ENCODE measurements around the gene NUP205.
"Not testable (repeated sequence)": the region's sequence is repeated elsewhere in the genome, so short reads cannot be mapped to it uniquely, and the experiment has no call there.

Gene NUP205

DNA sequence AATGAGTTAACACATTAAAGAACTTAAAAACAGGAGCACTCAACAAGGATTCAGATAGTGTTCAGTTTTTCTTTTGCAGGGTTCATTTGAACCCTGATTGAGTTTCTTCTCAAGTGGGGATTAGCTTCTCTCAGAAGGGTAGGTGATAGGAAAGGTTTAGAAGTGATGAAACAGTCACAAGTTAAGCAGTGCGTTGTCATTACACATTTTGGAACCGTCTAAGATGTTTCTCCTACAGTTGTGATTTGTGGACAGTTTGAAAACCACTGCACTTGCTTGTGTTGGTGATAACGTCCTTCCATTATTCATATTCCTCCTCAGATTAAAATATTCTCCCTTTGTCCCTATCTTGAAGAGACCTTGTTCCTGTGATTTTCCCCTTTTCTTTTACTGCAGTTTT lies 107.3 kb downstream of the NUP205 start:
- TF ChIP-seq, protein P1, sequence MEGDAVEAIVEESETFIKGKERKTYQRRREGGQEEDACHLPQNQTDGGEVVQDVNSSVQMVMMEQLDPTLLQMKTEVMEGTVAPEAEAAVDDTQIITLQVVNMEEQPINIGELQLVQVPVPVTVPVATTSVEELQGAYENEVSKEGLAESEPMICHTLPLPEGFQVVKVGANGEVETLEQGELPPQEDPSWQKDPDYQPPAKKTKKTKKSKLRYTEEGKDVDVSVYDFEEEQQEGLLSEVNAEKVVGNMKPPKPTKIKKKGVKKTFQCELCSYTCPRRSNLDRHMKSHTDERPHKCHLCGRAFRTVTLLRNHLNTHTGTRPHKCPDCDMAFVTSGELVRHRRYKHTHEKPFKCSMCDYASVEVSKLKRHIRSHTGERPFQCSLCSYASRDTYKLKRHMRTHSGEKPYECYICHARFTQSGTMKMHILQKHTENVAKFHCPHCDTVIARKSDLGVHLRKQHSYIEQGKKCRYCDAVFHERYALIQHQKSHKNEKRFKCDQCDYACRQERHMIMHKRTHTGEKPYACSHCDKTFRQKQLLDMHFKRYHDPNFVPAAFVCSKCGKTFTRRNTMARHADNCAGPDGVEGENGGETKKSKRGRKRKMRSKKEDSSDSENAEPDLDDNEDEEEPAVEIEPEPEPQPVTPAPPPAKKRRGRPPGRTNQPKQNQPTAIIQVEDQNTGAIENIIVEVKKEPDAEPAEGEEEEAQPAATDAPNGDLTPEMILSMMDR (IDR thresholded peaks at IDR 0.05; ENCODE audit: low read depth, low read length), result no peak
- no peak for TF ChIP-seq EZH2phosphoT487 (IDR thresholded peaks at IDR 0.05; ENCODE audit: low read depth)
- H4K20me1 ChIP-seq (ENCODE audit: insufficient read depth, low read length), result no peaks in the 10 kb centered on the region; the same call in 1 of the 2 replicates
- no peaks in the 10 kb centered on the region for H3K9me3 ChIP-seq (ENCODE audit: insufficient read depth, low read length)
- no peak overlapping the region for H3K9ac ChIP-seq (ENCODE audit: low read length)
- no peak overlapping the region for H3K4me2 ChIP-seq (ENCODE audit: low read length)
- H3K79me2 ChIP-seq (ENCODE audit: low read length), result peaks cover 70% of the 10 kb centered on the region
- no peak overlapping the region for H3K27ac ChIP-seq (ENCODE audit: low read length)
- no peaks in the 10 kb centered on the region for H3K27me3 ChIP-seq (ENCODE audit: low read depth, low read length)
- H3K4me3 ChIP-seq (ENCODE audit: low read length), result no peak overlapping the region
- H3K36me3 ChIP-seq (replicated peaks; ENCODE audit: low read depth, low read length), result peaks cover 8% of the 10 kb centered on the region
- H3K4me1 ChIP-seq (ENCODE audit: low read length), result peaks cover 17% of the 10 kb centered on the region; the same call in 1 of the 2 replicates
- no peak overlapping the region for H2AFZ ChIP-seq (ENCODE audit: low read depth, low read length)

DNA sequence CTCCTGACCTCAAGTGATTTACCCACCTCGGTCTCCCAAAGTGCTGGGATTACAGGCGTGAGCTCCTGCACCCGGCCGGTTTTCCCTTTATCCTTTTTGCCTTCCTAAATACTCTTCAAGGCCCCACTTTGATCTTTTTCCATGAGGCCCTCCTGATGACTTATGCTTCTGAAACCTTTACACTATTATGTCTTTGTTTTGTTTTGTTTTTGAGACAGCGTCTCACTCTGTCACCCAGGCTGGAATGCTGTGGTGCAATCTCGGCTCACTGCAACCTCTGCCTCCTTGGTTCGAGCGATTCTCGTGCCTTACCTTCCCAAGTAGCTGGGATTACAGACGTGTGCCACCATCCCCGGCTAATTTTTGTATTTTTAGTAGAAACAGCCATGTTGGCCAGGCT lies 108.4 kb downstream of the NUP205 start:
- Histone ChIP-seq H3K9ac (ENCODE audit: low read length) (no peak overlapping the region), H3K27me3 (ENCODE audit: low read depth, low read length) (no peaks in the 10 kb centered on the region), H3K27ac (ENCODE audit: low read length) (no peak overlapping the region)

DNA sequence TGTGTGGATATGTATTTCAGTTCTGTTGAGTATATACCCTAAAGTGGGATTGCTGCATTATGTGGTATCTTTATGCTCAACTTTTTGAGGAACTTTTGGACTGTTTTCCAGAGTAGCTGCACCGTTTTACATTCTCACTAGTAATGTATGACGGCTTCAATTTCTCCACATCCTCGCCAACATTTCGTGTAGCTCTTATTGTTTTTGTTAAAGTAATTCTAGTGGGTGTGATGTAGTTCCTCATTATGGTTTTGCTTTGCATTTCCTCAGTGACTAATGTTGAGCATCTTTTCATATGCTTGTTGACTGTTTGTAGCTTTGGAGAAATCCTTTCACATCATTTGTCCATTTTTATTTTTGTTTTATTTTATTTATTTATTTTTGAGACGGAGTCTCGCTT lies 109.1 kb downstream of the NUP205 start:
- H3K4me3 ChIP-seq (ENCODE audit: low read length), result no peak overlapping the region
- H3K79me2 ChIP-seq (ENCODE audit: low read length), result peaks cover 82% of the 10 kb centered on the region
- no peak overlapping the region for H3K9ac ChIP-seq (ENCODE audit: low read length)
- no peak overlapping the region for H3K4me2 ChIP-seq (ENCODE audit: low read length)
- H3K27ac ChIP-seq (ENCODE audit: low read length), result no peak overlapping the region
- TF ChIP-seq, protein P1 (IDR thresholded peaks at IDR 0.05; ENCODE audit: low read depth, low read length), result no peak
- TF ChIP-seq EZH2phosphoT487 (IDR thresholded peaks at IDR 0.05; ENCODE audit: low read depth), result no peak
- H3K9me3 ChIP-seq (ENCODE audit: insufficient read depth, low read length), result no peaks in the 10 kb centered on the region
- peaks cover 8% of the 10 kb centered on the region for H3K36me3 ChIP-seq (replicated peaks; ENCODE audit: low read depth, low read length)
- no peaks in the 10 kb centered on the region; the same call in 1 of the 2 replicates for H4K20me1 ChIP-seq (ENCODE audit: insufficient read depth, low read length)
- H3K27me3 ChIP-seq (ENCODE audit: low read depth, low read length), result no peaks in the 10 kb centered on the region
- no peak overlapping the region for H2AFZ ChIP-seq (ENCODE audit: low read depth, low read length)
- H3K4me1 ChIP-seq (ENCODE audit: low read length), result peaks cover 10% of the 10 kb centered on the region; the same call in 1 of the 2 replicates

More for the DNA sequence above, 108.4 kb downstream of the NUP205 start:
- Histone ChIP-seq H2AFZ (ENCODE audit: low read depth, low read length) (no peak overlapping the region), H3K9me3 (ENCODE audit: insufficient read depth, low read length) (no peaks in the 10 kb centered on the region), H3K36me3 (replicated peaks; ENCODE audit: low read depth, low read length) (peaks cover 8% of the 10 kb centered on the region), H4K20me1 (ENCODE audit: insufficient read depth, low read length) (no peaks in the 10 kb centered on the region; the same call in 1 of the 2 replicates), H3K4me3 (ENCODE audit: low read length) (no peak overlapping the region), H3K4me1 (ENCODE audit: low read length) (peaks cover 17% of the 10 kb centered on the region; the same call in 1 of the 2 replicates), H3K4me2 (ENCODE audit: low read length) (no peak overlapping the region), H3K79me2 (ENCODE audit: low read length) (peaks cover 80% of the 10 kb centered on the region)
- TF ChIP-seq, protein P1 (IDR thresholded peaks at IDR 0.05; ENCODE audit: low read depth, low read length), result no peak
- no peak for TF ChIP-seq EZH2phosphoT487 (IDR thresholded peaks at IDR 0.05; ENCODE audit: low read depth)

DNA sequence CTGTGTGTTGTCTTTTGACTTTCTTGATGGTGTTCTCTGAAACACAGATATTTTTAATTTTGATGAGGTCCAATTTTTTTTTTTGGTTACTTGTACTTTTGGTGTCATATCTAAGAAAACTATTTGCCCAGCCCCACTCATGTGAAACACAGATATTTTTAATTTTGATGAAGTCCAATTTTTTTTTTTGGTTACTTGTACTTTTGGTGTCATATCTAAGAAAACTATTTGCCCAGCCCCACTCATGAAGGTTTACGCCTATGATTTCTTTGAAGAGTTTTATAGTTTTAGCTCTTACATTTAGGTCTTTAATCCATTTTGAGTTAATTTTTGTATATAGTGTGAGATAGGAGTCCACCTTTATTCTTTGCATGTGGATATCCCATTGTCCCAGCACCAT lies 109.9 kb downstream of the NUP205 start:
- H2AFZ ChIP-seq (ENCODE audit: low read depth, low read length); H3K9ac ChIP-seq (ENCODE audit: low read length); H3K9me3 ChIP-seq (ENCODE audit: insufficient read depth, low read length); H3K4me2 ChIP-seq (ENCODE audit: low read length); H3K27ac ChIP-seq (ENCODE audit: low read length); H3K4me3 ChIP-seq (ENCODE audit: low read length); H3K36me3 ChIP-seq (replicated peaks; ENCODE audit: low read depth, low read length); H4K20me1 ChIP-seq (ENCODE audit: insufficient read depth, low read length); H3K27me3 ChIP-seq (ENCODE audit: low read depth, low read length): not testable (repeated sequence)
- Histone ChIP-seq H3K4me1 (ENCODE audit: low read length) (peaks cover 10% of the 10 kb centered on the region; the same call in 1 of the 2 replicates), H3K79me2 (ENCODE audit: low read length) (peaks cover 82% of the 10 kb centered on the region)

DNA sequence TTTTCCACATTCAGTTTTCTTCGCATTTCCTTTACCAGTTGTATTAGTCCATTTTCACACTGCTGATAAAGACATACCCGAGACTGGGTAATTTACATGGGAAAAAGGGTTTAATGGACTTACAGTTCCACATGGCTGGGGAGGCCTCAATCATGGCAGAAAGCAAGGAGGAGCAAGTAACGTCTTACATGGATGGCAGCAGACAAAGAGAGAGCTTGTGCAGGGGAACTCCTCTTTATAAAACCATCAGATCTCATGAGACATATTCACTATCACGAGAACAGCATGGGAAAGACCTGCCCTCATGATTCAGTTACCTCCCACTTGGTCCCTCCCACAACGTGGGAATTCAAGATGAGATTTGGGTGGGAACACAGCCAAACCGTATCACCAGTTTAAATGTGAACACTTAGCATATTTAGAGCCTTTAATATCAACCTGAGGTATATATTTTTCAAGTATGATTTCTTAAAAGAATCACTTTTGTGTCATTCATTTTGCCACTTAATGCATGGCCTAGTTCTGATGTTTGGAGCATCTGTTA lies 111.2 kb downstream of the NUP205 start:
- not testable (repeated sequence) for H3K9ac ChIP-seq (ENCODE audit: low read length); H3K4me3 ChIP-seq (ENCODE audit: low read length); H2AFZ ChIP-seq (ENCODE audit: low read depth, low read length); H3K4me2 ChIP-seq (ENCODE audit: low read length); H3K27me3 ChIP-seq (ENCODE audit: low read depth, low read length); H3K36me3 ChIP-seq (replicated peaks; ENCODE audit: low read depth, low read length); H3K27ac ChIP-seq (ENCODE audit: low read length); H3K4me1 ChIP-seq (ENCODE audit: low read length); H3K9me3 ChIP-seq (ENCODE audit: insufficient read depth, low read length)
- Histone ChIP-seq H4K20me1 (ENCODE audit: insufficient read depth, low read length) (peaks cover 11% of the 10 kb centered on the region; the same call in 1 of the 2 replicates), H3K79me2 (ENCODE audit: low read length) (peaks cover 70% of the 10 kb centered on the region)
